Measurements from ENCODE around the gene IGFLR1.

- no peak for TF ChIP-seq FOXM1 (IDR thresholded peaks at IDR 0.05; ENCODE audit: borderline replicate concordance, low read depth)
- TF ChIP-seq NFIC (IDR thresholded peaks at IDR 0.05): no peak
- TF ChIP-seq TAF1 (IDR thresholded peaks at IDR 0.05; ENCODE audit: low read depth): no peak
- TF ChIP-seq CREB1 (IDR thresholded peaks at IDR 0.05; ENCODE audit: low read depth): no peak
- no peak for TF ChIP-seq RAD21 (IDR thresholded peaks at IDR 0.05; ENCODE audit: low read depth)
- no peak for TF ChIP-seq EGR1 (IDR thresholded peaks at IDR 0.05)
- no peak for TF ChIP-seq CEBPB (IDR thresholded peaks at IDR 0.05)
Observed at GRCh38 chr19:35730326-35730725, 11.9 kb downstream of the IGFLR1 start.
